GM15510 (cell line): Measurements from ENCODE around the gene DMTF1.

Experiments used
- POLR2A ChIP-seq: IDR thresholded peaks from 3 replicates; pipeline ENCODE4 v1.6.1; 2011; ENCODE audit warnings: borderline replicate concordance; ENCODE audit not compliant: insufficient read length; ENCODE audit errors: extremely low read depth

Gene DMTF1

GRCh38 chr7:87152112-87152896 lies at the start of gene DMTF1:
TSS of gene DMTF1 (plus strand) at chr7:87152453. CDS start at chr7:87164942, 12,489 bp downstream.
- peak; percentile 92 for TF ChIP-seq POLR2A

- TF ChIP-seq POLR2A: no peak
Observed at GRCh38 chr7:87105401-87105800, 46.9 kb upstream of the DMTF1 start.

- no peak for TF ChIP-seq POLR2A
Observed at GRCh38 chr7:87106974-87107612, 45.2 kb upstream of the DMTF1 start.

- no peak for TF ChIP-seq POLR2A
Observed at GRCh38 chr7:87107949-87108776, 44.1 kb upstream of the DMTF1 start.

GRCh38 chr7:87110778-87111177 lies 41.5 kb upstream of the DMTF1 start:
- TF ChIP-seq POLR2A: no peak

GRCh38 chr7:87111877-87112276 lies 40.4 kb upstream of the DMTF1 start:
- TF ChIP-seq POLR2A: no peak

- TF ChIP-seq POLR2A: no peak
Observed at GRCh38 chr7:87113077-87113476, 39.2 kb upstream of the DMTF1 start.

- no peak for TF ChIP-seq POLR2A
Observed at GRCh38 chr7:87116315-87116714, 35.9 kb upstream of the DMTF1 start.

- no peak for TF ChIP-seq POLR2A
Observed at GRCh38 chr7:87119581-87119980, 32.7 kb upstream of the DMTF1 start.

- no peak for TF ChIP-seq POLR2A
Observed at GRCh38 chr7:87123105-87123504, 29.1 kb upstream of the DMTF1 start.

GRCh38 chr7:87127019-87127418 lies 25.2 kb upstream of the DMTF1 start:
- no peak for TF ChIP-seq POLR2A

- no peak for TF ChIP-seq POLR2A
Observed at GRCh38 chr7:87128861-87129267, 23.4 kb upstream of the DMTF1 start.

GRCh38 chr7:87129332-87129731 lies 22.9 kb upstream of the DMTF1 start:
- no peak for TF ChIP-seq POLR2A

- no peak for TF ChIP-seq POLR2A
Observed at GRCh38 chr7:87129848-87130247, 22.4 kb upstream of the DMTF1 start.

GRCh38 chr7:87131771-87132170 lies 20.5 kb upstream of the DMTF1 start:
- TF ChIP-seq POLR2A: no peak
